T-helper 22 cell (primary cell): ENCODE results near the gene ARPC1B.
"Not testable (repeated sequence)": the region's sequence is repeated elsewhere in the genome, so short reads cannot be mapped to it uniquely, and the experiment has no call there.

Experiments
- DNase-seq: peaks from one replicate; pipeline ENCODE4 v3.0.0-alpha.2; 2020; ENCODE audit warnings: low read depth

ARPC1B gene

DNA sequence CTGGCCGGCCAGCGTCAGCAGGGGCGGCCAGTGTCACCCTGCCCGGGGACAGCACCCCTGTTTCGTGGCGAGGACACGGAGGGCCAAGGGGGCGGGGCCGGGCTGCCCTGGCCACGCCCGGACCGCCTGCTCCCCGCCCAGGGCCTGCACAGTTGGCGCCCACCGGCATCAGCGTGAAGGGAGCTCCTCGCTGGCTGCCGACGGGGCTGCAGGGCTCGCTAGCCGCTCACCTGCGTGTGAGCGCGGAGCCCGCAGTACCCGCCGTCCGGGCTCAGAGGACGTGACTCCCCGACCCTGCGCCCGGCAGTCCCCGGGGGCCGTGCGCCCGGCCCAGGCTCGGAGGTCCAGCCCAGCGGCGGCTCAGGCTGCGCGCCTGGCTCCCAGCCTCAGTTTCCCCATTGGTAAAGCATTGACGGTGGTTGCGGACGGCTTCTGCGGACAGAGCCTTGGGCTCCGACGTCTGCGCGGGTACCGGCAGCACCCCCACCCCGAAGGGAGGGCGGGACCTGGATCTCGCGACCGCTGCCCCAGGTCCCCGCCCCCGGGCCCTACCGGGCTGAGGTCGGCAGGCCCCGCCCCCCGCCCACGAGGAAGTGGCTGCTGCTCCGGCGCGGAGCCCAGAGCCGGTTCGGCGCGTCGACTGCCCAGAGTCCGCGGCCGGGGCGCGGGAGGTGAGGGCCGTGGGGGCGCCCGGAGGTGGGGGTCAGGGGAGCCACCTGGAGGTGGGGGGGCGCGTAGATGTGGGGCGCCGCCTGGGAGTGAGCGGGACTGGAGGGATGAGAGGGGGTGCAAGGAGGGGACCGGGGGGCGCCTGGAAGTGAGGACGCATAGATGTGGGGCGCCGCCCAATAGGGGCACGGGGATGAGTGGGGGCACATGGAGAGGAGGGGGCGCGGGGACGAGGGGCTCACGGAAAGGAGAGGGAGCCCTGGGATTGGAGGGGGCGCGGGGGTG lies at the start of gene ARPC1B:
Gene ARPC1B (plus strand): TSS at position 620 of the 954 bp plus-strand sequence. CDS start 10,985 bp downstream, outside the sequence.
- DNase-seq = peak; percentile 80

GRCh38 chr7:99325001-99325493 lies 49.5 kb upstream of the ARPC1B start:
- DNase-seq = no peak

DNA sequence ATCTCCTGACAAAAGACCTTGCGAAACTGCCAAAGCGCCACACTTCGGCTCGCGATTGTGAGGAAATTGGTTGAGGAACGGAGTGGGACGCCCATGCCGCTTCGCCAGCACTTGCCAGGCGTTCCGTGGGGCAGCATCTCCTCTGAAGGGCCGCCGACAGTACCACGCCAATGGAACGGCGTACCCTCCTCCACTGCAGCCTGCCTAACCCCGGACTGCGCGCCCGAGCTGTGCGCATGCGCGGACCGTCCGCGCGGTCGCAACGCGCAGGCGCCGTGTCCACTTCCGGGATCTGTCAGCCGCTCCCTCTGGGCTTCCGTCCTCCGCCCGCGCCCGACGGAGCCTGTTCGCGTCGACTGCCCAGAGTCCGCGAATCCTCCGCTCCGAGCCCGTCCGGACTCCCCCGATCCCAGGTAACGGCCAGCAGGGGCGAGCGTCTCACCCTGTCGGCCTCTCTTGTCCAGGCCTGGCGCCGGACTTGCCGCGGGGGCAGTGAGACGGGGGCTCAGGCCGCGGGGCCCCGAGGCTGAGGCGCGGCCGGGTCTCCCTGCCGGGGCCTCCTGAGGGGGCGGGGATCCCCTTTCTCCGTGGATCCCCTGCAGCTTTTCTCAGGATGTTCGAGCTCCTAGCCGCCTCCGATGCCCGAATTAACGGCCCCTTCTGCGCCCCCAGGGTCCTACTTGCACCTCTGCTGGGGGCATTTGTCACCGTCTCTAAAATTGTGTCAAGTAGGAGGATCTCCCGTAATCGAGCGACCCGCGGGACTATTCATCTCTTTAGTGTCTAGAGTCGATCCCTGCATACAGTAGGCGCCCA lies 48.7 kb upstream of the ARPC1B start, which contains the start of gene ARPC1A:
Gene ARPC1A (plus strand): TSS at position 307 of the 816 bp plus-strand sequence. CDS start 7,456 bp downstream, outside the sequence.
- peak; percentile 80 for DNase-seq

- no peak for DNase-seq
Observed at GRCh38 chr7:99326408-99326782, 48.1 kb upstream of the ARPC1B start.

DNA sequence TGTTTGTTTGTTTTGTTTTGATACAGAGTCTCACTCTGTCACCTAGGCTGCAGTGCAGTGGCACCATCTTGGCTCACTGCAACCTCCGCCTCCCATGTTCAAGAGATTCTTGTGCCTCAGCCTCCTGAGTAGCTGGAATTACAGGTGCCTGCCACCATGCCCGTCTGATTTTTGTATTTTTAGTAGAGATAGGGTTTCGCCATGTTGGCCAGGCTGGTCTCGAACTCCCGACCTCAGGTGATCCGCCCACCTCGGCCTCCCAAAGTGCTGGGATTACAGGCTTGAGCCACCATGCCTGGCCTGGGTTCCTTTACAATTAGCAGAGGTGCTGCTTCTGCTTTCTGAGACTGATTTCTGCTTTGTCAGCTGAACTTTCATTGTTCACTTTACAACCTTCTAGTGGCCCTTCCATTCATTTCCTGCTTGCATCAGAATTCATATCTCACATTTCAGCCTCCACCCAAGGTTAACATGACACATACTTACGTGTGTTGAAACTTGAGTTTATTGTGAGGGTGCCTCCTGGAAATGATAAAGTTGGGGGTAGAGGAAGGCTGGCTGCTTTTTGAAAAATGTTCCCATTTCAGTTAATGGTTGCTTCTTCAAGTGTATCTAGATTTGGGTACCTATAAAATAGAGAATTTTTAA lies 44.1 kb upstream of the ARPC1B start:
- not testable (repeated sequence) for DNase-seq

DNA sequence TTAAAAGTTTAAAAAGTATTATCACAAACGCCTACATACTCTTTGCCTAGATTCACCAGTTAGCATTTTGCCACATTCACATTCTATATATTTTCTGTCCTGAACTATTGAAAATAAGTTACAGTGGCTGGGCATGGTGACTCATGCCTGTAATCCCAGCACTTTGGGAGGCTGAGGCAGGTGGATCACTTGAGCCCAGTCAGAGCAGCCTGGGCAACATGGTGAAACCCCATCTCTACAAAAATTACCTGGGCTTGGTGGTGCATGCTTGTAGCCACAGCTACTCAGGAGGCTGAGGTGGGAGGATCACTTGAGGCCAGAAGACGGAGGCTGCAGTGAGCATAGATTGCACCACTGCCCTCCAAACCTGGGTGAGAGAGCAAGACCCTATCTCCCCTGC lies 43.5 kb upstream of the ARPC1B start:
- no peak for DNase-seq

- DNase-seq = no peak
Observed at GRCh38 chr7:99339595-99339994, 34.9 kb upstream of the ARPC1B start.

- no peak for DNase-seq
Observed at GRCh38 chr7:99340659-99341058, 33.9 kb upstream of the ARPC1B start.

DNA sequence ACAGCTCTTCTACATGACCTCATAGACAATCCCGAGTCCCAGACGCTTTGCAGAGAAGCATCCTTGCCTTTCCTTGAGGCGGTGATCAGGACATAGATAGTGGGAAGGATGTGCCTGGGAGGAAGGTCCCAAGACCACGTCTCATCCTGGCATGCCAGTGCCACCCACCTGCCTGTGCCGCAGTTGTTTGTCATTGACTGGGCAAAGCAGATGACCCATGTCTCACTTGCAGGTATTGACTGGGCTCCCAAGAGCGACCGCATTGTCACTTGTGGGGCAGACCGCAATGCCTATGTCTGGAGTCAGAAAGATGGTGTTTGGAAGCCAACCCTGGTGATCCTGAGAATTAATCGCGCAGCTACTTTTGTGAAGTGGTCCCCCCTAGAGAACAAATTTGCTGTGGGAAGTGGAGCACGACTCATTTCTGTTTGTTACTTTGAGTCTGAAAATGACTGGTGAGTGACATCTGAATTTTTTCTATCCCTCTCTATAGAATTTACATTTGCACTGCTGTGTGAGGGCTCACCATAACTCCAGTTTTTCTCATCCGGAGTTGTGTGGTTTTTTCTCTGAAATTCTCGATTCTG lies 30.4 kb upstream of the ARPC1B start:
- no peak for DNase-seq

- DNase-seq = not testable (repeated sequence)
Observed at GRCh38 chr7:99350641-99351040, 23.9 kb upstream of the ARPC1B start.

GRCh38 chr7:99352247-99352646 lies 22.3 kb upstream of the ARPC1B start:
- DNase-seq = no peak

DNA sequence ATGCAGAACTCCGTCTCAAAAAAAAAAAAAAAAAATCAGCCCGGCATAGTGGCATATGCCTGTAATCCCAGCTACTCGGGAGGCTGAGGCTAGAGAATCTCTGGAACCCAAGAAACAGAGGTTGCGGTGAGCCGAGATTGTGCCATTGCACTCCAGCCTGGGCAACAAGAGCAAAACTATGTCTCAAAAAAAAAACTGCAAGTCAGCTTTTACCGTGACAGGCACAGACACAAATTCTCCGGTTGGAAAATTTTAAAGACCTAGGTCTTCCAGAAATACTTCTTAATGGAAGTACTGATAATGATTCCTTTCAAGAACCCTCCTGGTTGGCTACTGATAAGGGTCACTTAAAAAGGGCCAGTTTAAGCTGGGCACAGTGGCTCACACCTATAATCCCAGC lies 19.4 kb upstream of the ARPC1B start:
- no peak for DNase-seq

DNA sequence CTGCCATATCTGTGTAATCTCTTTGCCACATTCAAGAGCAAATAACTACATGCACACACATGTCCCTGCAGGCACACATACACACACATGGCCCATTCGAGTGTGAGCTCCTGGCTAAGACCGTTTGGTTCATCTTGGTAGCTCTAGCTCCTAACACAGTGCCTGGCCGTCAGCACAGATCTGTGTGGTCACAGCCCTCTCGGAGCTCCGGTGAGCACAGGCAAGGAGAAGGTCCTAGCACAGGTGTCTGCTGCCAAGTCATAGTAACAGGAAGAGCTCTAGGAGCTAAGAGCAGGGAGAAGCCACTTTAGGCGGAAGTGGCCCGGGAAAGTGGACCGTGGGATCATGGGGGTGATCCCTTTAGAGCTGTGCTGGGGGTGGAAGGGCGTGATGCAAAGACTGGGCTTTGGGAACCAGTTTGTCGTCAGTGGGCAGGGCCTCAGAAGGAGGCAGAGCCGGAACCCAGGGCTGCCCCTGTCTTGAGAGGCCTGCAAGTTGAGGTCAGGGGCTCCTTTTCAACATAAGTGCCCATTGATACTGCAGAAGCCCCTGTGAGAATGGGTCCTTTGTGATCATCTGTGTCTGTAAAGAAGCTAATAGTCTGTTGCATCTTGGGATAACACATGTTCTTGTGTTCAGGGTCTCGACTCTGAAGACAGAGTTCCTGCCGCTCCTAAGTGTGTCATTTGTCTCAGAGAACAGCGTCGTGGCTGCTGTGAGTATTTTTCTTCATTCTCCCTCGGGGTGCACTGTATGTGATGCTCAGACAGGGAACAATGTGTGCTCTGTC lies 16.6 kb upstream of the ARPC1B start:
- no peak for DNase-seq

DNA sequence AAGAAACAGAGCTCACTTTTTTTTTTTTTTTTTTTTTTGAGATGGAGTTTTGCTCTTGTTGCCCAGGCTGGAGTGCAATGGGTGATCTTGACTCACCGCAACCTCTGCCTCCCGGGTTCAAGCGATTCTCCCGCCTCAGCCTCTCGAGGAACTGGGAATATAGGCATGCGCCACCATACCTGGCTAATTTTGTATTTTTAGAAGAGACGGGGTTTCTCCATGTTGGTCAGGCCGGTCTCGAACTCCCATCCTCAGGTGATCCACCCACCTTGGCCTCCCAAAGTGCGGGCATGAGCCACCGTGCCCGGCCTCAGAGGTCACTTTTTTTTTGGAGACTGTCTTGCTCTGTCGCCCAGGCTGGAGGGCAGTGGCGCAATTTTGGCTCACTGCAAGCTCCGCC lies 16.0 kb upstream of the ARPC1B start:
- not testable (repeated sequence) for DNase-seq

- no peak for DNase-seq
Observed at GRCh38 chr7:99359465-99360154, 14.9 kb upstream of the ARPC1B start.

- DNase-seq = no peak
Observed at GRCh38 chr7:99362801-99363200, 11.7 kb upstream of the ARPC1B start.

DNA sequence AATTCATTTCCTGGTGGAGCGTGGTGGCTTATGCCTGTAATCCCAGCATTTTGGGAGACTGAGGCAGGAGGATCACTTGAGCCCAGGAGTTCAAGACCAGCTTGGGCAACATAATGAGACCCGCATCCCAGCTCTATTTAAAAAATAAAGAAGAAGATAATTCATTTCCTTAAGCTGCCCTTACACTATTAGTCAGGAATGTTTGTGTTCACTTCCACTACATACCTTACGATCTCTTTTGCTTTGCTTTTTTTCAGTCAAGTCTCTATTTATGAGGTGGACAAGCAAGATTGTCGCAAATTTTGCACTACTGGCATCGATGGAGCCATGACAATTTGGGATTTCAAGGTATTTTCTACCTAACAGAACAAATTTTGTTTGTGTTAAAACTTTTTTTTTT lies 11.2 kb upstream of the ARPC1B start:
- no peak for DNase-seq

DNA sequence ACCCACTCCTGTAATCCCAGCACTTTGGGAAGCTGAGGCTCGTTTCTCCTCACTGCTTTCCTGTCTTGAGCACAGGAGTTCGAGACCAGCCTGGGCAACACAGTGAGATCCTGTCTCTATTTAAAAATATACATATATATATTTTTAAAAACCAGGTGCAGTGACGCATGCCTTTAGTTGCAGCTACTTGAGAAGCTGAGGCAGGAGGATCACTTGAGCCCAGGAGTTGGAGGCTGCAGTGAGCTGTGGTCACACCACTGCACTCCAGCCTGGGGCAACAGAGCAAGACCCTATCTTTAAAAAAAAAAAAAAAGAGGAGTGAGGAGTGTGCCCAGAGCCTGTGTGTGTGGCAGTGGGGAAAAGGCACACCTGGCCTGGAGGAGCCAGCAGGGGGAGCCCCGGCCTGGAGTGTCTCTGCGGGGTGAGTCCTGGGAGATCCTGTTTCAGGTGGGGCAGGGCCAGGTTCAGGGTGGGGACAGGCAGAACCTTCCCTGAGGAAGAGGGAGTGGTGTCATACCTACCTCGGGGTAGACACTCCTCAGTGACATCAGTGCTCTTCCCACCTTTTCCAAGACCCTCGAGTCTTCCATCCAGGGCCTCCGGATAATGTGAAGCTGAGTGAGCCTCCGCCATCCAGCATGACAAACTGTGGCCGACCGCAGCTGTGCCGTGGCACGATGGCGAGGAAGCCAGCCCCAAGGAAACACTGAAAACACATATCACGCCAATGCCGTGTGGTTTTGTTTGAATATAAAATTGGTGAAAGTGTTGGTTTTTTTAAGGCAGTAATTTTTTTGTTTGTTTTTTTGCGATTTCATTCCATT lies 9.0 kb upstream of the ARPC1B start:
- peak; percentile 44 for DNase-seq

GRCh38 chr7:99366646-99367045 lies 7.9 kb upstream of the ARPC1B start:
- DNase-seq = no peak
